ENCODE measurements around the gene MKLN1.
"Not testable (repeated sequence)": the region's sequence is repeated elsewhere in the genome, so short reads cannot be mapped to it uniquely, and the experiment has no call there.

The MKLN1 gene

GRCh38 chr7:131511774-131512535 lies 184.3 kb downstream of the MKLN1 start:
- H3K27ac Mint-ChIP-seq = peak overlapping the region; percentile 74
- DNase-seq (ENCODE audit: low spot score in 2 of 2) (no peak), ATAC-seq (no peak)
- no peaks in the 10 kb centered on the region for H3K9me3 Mint-ChIP-seq
- peaks cover 1% of the 10 kb centered on the region for H3K36me3 Mint-ChIP-seq
- no peak overlapping the region for H3K4me3 Mint-ChIP-seq
- H3K4me1 Mint-ChIP-seq = peaks cover 37% of the 10 kb centered on the region

GRCh38 chr7:131513245-131514061 lies 185.8 kb downstream of the MKLN1 start:
- Mint-ChIP-seq H3K4me3 (peak overlapping the region; percentile 47), H3K27ac (peak overlapping the region; percentile 74), H3K36me3 (no peaks in the 10 kb centered on the region), H3K9me3 (no peaks in the 10 kb centered on the region), H3K4me1 (peaks cover 27% of the 10 kb centered on the region)
- ATAC-seq (peak; percentile 94), DNase-seq (ENCODE audit: low spot score in 2 of 2) (peak; percentile 82 to 87)

- not testable (repeated sequence) for DNase-seq (ENCODE audit: low spot score in 2 of 2); H3K4me3 Mint-ChIP-seq; H3K9me3 Mint-ChIP-seq; H3K36me3 Mint-ChIP-seq; ATAC-seq; H3K27ac Mint-ChIP-seq
- H3K4me1 Mint-ChIP-seq = peaks cover 20% of the 10 kb centered on the region
Measured at GRCh38 chr7:131515471-131515870, 187.8 kb downstream of the MKLN1 start.

DNA sequence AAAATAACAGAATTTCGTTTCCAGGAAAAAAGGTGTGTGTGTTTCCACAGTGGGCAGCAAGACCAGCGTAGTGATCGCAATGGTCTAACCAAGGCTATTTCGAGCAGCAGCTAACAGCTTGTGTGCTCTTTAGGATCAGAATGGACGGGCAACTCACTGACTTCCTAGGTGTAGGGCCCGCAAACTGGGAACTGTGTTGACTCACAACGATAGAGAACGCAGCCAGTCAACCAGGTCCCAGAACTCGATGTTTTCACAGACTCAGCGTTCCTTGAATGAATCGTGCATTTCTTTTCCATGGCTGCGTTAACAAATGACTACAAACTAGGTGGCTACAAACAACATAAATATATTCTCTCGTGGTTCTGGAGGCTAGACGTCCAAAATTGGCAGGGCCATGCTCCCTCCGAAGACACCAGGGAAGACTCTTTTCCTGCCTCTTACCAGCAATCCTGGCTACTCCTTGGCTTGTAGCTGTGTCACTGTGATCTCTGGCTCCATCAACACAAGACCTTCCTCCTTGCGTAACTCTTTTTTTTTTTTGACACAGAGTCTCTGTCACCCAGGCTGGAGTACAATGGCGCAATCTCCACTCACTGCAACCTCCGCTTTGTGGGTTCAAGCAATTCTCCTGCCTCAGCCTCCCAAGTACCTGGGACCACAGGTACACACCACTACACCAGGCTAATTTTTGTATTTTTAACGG lies 189.7 kb downstream of the MKLN1 start:
- Mint-ChIP-seq H3K9me3 (no peaks in the 10 kb centered on the region), H3K4me1 (peaks cover 20% of the 10 kb centered on the region), H3K36me3 (no peaks in the 10 kb centered on the region), H3K27ac (no peak overlapping the region), H3K4me3 (no peak overlapping the region)
- DNase-seq (ENCODE audit: low spot score in 2 of 2) = no peak
- ATAC-seq = no peak

GRCh38 chr7:131518626-131519025 lies 190.9 kb downstream of the MKLN1 start:
- peaks cover 16% of the 10 kb centered on the region for H3K4me1 Mint-ChIP-seq
- ATAC-seq = no peak
- H3K4me3 Mint-ChIP-seq = no peak overlapping the region
- no peaks in the 10 kb centered on the region for H3K9me3 Mint-ChIP-seq
- no peaks in the 10 kb centered on the region for H3K36me3 Mint-ChIP-seq
- no peak overlapping the region for H3K27ac Mint-ChIP-seq
- DNase-seq (ENCODE audit: low spot score in 2 of 2) = no peak

DNA sequence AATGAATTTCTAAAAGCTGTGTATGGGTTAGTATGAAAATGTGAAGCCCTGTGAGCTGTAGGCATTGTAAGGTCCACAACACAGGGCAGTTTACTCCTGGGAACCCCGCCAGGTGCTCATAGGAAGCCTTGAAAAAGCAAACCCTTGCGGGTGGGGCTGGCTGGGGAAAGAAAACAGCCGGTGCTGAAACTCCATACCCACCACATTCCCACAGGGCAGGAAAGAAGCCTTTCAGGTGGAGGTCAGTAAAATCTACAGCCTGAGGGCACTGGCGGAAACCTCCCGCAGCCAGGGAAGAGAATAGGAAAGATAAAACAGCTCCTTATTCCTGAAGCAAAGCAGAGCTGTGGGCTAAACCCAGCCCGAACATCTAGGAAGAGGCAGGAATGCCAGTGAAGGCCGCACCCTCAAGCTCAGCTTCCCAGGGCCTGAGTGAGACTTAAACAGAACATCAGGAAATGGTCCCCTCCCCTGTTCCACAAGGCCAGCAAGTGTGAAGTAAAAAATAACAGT lies 194.0 kb downstream of the MKLN1 start:
- ATAC-seq (no peak), DNase-seq (ENCODE audit: low spot score in 2 of 2) (no peak)
- Mint-ChIP-seq H3K4me3 (peak overlapping the region; percentile 45), H3K9me3 (no peaks in the 10 kb centered on the region), H3K36me3 (no peaks in the 10 kb centered on the region), H3K4me1 (peaks cover 14% of the 10 kb centered on the region), H3K27ac (peak overlapping the region; percentile 60)

- H3K27ac Mint-ChIP-seq = peak overlapping the region; percentile 60
- H3K36me3 Mint-ChIP-seq = no peaks in the 10 kb centered on the region
- DNase-seq (ENCODE audit: low spot score in 2 of 2) = no peak
- peak; percentile 89 for ATAC-seq
- H3K9me3 Mint-ChIP-seq = no peaks in the 10 kb centered on the region
- H3K4me1 Mint-ChIP-seq = peaks cover 19% of the 10 kb centered on the region
- peak overlapping the region; percentile 45 for H3K4me3 Mint-ChIP-seq
Measured at GRCh38 chr7:131522325-131522930, 194.8 kb downstream of the MKLN1 start.

- Mint-ChIP-seq H3K9me3 (no peaks in the 10 kb centered on the region), H3K4me3 (no peak overlapping the region), H3K36me3 (no peaks in the 10 kb centered on the region), H3K27ac (no peak overlapping the region), H3K4me1 (peaks cover 21% of the 10 kb centered on the region)
- DNase-seq (ENCODE audit: low spot score in 2 of 2) = no peak
- no peak for ATAC-seq
Measured at GRCh38 chr7:131524115-131524514, 196.4 kb downstream of the MKLN1 start.

- Mint-ChIP-seq H3K4me1 (peaks cover 21% of the 10 kb centered on the region), H3K36me3 (no peaks in the 10 kb centered on the region), H3K9me3 (no peaks in the 10 kb centered on the region), H3K4me3 (no peak overlapping the region), H3K27ac (no peak overlapping the region)
- ATAC-seq (no peak), DNase-seq (ENCODE audit: low spot score in 2 of 2) (no peak)
Measured at GRCh38 chr7:131524703-131525102, 197.0 kb downstream of the MKLN1 start.

DNA sequence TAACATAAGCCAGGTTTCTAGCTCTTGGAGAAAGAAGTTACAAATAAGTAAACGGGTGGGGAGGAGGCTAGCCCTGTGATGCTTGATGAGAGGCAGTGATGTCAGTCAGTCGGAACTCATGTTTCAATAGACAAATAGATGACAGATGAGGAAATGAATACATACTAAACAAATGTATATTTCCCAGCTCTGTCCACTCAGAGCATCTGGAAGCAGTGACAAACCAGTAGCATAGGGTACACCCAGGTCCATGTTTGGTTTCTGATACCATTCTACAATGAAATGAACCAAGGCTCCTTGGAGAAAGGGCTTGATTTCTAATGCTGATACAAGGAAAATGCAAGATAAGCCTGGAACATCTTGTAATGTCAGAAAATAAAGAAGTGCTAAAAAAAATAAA lies 198.1 kb downstream of the MKLN1 start:
- H3K27ac Mint-ChIP-seq = no peak overlapping the region
- no peak for ATAC-seq
- no peak overlapping the region for H3K4me3 Mint-ChIP-seq
- no peaks in the 10 kb centered on the region for H3K36me3 Mint-ChIP-seq
- no peak for DNase-seq (ENCODE audit: low spot score in 2 of 2)
- no peaks in the 10 kb centered on the region for H3K9me3 Mint-ChIP-seq
- H3K4me1 Mint-ChIP-seq = peaks cover 21% of the 10 kb centered on the region

DNA sequence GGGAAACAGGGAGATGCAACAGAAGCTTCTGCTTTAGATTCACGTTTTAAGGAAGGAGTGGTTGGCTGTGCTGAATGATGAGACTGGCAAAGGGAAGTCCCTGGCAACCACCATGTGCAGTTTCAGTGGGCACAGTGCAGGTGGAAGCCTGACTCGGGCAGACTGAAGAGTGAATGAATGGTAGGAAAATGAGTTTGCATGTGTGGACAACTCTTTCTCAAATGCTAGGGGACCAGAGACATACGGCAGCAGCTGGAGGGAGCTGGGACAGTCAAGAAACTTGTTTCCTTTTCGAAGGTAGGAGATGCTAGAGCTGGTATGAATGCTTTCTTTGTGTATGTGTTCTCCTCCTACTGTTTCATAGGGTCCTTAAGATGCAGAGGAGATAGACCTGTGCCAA lies 199.8 kb downstream of the MKLN1 start:
- H3K9me3 Mint-ChIP-seq = no peaks in the 10 kb centered on the region
- H3K27ac Mint-ChIP-seq = no peak overlapping the region
- peaks cover 12% of the 10 kb centered on the region for H3K4me1 Mint-ChIP-seq
- ATAC-seq (peak; percentile 46), DNase-seq (ENCODE audit: low spot score in 2 of 2) (no peak)
- H3K4me3 Mint-ChIP-seq = no peak overlapping the region
- no peaks in the 10 kb centered on the region for H3K36me3 Mint-ChIP-seq

DNA sequence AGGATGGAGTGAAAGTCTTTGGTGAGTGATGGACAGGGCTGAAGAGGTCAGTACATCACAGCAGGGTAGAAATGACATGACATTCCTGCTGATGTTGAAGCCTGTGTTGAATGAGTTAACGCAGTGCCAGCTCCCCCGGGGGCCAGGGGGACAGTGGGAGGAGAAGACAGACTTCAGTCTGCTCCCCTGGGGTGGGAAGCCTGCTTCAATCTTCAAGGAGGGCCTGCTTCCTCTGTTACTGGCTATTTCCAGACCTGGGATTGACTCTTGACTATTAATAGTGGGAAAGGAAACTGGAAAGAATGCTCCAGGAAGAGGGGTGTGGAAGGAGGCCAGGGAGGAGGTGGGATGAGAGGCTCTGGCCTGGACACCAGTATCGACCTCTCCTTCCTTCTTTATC lies 201.5 kb downstream of the MKLN1 start:
- no peak overlapping the region for H3K27ac Mint-ChIP-seq
- H3K4me1 Mint-ChIP-seq = peaks cover 6% of the 10 kb centered on the region
- H3K9me3 Mint-ChIP-seq = no peaks in the 10 kb centered on the region
- DNase-seq (ENCODE audit: low spot score in 2 of 2) (no peak), ATAC-seq (no peak)
- no peak overlapping the region for H3K4me3 Mint-ChIP-seq
- H3K36me3 Mint-ChIP-seq = no peaks in the 10 kb centered on the region

GRCh38 chr7:131529617-131530016 lies 201.9 kb downstream of the MKLN1 start:
- H3K4me3 Mint-ChIP-seq = no peak overlapping the region
- no peaks in the 10 kb centered on the region for H3K36me3 Mint-ChIP-seq
- H3K27ac Mint-ChIP-seq = no peak overlapping the region

GRCh38 chr7:131530137-131530536 lies 202.5 kb downstream of the MKLN1 start:
- ATAC-seq (no peak), DNase-seq (ENCODE audit: low spot score in 2 of 2) (no peak)
- Mint-ChIP-seq H3K27ac (no peak overlapping the region), H3K36me3 (no peaks in the 10 kb centered on the region), H3K9me3 (no peaks in the 10 kb centered on the region), H3K4me1 (peaks cover 6% of the 10 kb centered on the region), H3K4me3 (no peak overlapping the region)

More at GRCh38 chr7:131529617-131530016, 201.9 kb downstream of the MKLN1 start:
- H3K9me3 Mint-ChIP-seq = no peaks in the 10 kb centered on the region
- DNase-seq (ENCODE audit: low spot score in 2 of 2) = no peak
- no peak for ATAC-seq
- peaks cover 6% of the 10 kb centered on the region for H3K4me1 Mint-ChIP-seq

- Mint-ChIP-seq H3K4me1 (peaks cover under 1% of the 10 kb centered on the region), H3K36me3 (no peaks in the 10 kb centered on the region), H3K27ac (no peak overlapping the region), H3K9me3 (no peaks in the 10 kb centered on the region), H3K4me3 (no peak overlapping the region)
- no peak for ATAC-seq
- no peak for DNase-seq (ENCODE audit: low spot score in 2 of 2)
Measured at GRCh38 chr7:131532570-131533091, 205.0 kb downstream of the MKLN1 start.
